ENCODE data around the gene TTC7B.

Gene TTC7B

DNA sequence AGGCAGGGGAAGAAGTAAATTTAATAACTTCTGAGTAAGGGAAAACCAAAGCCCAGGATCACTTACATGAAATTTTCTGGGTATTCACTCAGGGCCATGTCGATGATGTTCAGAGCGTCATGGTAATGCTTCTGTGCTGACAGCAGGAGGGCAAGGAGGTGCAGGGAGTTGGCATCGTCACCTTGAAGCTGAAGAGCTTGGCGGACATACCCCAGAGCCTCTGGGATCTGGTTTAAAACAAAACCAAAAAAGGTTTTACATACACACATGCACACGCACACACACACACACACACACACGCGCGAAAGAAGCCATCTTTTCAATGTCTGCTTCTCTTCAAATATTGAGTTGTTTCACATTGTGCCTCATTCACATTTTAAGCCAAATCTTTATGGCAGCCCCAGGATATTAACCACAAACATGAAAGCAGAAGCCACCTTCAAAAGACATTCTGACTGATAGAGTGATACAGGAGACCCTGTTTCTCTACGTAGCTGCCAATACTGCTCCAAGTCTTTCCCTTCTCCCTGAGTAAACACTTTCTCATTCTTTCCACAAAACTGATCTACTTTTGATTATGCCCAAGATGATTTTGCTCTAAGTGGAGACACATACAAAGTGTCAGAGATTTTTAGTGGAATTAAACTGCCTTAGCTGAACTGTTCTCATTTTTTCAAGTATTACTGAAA is 172.1 kb downstream of the TTC7B start:
- DNase-seq (ENCODE audit: low spot score): no peak

DNA sequence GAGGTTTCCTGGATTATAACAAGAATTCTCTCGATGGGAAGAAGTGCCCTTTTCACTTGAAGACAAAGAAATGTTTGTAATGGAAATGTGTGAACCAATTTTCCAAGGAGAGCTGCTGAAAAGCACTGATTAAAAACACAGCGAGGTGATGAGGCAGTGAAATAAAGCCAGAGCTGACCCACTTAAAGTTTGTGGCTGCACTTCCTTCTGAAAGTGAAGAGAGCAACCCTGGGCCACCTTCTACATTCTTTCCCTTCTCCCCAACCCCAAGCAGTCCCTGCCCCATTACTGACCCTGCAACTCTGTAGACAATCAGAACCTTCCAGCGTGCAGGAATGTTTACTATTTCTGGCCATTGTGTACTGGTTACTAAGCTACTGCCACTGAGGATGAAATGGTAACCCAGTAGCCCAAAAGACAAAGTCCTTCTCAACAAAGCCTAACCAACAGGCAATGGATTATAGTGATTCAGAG is 173.9 kb downstream of the TTC7B start:
- no peak for DNase-seq (ENCODE audit: low spot score)

DNA sequence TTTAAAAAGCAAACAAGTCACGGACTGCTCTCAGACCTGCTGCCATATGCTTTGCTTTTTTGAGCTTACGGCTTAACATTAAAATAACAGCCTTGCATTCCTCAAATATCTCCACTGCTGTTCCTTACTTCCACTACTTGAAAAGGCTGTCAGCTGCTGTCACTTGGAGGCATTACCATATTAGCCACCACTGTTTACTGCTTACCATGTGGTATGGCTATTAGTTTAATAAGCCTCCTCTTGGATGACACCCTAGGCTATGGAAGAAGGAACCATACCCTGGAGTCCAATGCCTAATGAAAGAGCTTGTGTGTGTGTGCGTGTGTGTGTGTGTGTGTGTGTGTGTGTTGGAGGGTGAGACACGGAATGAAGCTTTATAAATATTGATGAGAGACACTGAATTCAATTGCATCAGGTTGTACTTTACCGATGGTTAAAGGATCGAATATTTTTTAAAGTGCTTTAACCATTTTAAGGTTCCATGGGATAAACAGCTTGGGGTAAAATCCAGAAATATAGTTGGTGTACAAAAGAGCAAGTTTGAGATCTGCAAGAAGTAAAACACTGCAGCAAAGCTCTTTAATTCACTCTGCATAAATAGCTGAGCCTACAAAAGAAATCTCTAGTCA is 174.5 kb downstream of the TTC7B start:
- DNase-seq (ENCODE audit: low spot score): no peak

DNA sequence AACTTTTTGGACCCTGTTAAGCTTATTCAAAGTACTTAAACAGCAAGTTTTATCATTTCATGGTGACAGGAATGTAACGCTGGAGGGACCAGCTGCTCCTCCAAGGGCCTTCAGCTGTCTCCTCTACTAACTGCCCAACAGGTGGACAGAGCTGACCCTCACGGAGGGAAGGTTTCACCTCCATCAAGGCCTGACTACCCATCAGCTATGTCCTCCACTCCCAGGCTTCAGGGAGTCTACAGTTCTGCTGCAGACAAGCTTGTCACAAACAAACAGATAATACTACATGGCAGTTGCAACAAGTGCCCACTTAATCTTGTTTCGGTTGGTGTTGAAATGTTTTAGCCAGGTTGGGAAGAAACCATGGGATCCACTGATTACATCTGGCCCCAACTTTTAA is 175.1 kb downstream of the TTC7B start:
- no peak for DNase-seq (ENCODE audit: low spot score)

DNA sequence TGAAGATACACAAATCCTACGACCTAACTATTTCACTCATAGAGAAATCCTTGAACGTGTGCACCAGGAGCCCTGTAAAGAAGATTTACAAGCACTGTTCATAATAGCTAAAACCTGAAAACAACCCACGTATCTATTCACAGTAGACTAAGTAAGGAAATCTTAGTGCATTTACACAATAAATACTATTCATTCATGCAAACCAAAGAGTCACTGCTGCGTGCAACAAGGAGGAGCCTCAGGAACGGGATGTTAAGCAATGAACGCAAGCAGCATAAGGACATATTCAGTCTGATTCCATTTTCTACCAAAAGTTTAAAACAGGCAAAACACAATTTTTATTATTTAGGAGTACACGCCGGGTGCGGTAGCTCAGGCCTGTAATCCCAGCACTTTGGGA is 176.6 kb downstream of the TTC7B start:
- DNase-seq (ENCODE audit: low spot score): no peak

DNA sequence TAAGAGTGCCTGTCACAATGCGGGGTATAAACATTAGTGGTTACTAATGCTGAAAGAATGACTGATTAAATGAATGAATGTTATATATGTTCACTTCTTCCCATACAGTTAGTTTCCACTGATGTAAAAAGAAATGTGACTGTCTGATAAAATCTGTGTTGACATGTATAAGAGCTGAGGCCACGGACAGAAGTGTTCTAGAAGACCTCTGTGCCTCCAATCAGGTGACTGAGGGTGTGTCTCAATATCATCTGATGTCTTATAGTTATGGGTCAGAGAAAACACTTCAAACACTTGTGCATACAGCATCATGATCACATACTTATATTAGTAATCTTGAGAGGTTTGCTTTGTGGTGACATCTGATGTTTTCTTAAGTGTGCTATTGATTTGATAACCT is 183.4 kb downstream of the TTC7B start:
- DNase-seq (ENCODE audit: low spot score): no peak

DNA sequence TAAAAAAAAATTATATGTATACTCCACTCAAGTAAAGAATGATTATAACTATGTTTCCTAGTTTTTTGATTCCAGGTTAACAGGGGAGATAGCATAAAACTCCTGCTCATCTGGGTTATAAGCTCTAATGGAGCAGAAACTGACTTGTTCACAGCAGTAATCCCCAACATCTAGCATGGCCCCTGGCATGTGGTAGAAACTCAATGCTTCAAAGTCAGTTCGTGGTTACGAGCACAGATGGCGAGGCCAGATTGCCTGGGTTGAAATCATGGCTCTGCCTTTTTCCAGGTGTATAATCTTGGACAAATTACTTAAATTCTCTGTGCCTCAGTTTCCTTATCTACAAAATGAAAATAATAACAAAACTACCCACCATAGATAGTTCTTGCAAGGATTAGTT is 183.8 kb downstream of the TTC7B start:
- DNase-seq (ENCODE audit: low spot score): no peak

DNA sequence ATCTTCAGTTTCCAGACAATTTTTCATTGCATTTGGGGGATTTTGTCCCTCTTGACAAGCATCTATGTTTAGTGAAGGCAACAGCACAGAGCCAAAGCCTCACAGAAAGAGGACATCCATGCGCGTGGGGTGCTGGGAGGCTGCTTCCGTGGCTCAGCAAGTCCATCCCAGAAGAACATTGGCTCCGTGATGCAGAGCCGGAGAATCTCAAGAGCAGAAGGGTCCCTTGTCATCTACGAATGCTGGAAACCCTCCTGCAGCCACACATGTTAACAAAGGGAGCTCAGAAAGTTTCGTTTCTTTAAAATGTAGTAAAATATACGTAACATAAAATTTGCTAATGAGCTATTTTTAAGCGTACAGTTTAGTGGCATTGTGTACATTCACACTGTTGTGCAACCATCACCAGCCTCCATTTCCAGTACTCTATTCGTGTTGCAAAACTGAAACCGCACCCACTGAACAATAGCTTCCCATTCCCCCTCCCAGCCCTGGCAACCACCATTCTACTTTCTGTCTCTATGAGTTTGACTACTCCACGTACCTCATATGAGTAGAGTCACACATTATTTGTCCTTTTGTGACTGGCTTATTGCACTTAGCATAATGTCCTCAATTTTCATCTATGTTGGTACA is 185.9 kb downstream of the TTC7B start:
- no peak for DNase-seq (ENCODE audit: low spot score)

DNA sequence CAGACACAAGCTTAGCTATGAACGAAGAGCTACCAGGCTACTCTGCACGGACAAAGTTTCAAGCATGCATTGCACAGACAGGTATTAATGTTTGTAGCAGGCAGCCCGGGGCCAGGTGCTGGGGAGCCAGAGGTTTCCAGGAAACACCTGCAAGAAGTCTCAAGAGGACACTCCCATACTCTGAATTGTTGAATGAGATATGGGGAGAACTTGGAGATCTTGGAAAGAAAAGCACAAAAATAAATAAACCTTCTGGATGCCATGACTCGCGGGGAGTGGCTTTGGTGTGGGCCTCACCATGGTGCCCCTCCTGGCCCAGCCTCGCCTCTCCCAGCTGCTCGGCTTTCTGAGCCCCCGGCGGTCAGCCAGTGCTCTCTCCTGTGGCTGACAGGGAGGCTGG is 186.8 kb downstream of the TTC7B start:
- DNase-seq (ENCODE audit: low spot score): no peak

DNA sequence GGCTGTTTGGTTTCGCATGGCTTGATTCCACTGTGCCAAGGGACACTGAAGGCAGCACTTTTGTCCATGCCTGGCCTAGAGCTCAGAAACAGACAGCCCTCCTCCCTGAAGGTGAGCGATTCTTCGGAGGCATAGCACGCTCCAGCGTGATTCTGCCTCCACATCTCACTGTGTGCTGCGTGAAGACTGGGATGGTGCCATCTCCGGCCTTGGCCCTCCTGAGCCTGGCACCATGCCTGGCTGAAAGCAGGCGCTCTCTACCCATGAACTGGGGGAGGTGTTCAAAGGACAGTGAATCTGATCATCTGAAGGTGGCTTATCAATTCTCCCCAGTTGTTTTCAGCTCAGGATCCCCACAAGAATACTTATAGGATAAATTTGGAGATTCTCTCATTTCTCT is 187.4 kb downstream of the TTC7B start:
- no peak for DNase-seq (ENCODE audit: low spot score)

DNA sequence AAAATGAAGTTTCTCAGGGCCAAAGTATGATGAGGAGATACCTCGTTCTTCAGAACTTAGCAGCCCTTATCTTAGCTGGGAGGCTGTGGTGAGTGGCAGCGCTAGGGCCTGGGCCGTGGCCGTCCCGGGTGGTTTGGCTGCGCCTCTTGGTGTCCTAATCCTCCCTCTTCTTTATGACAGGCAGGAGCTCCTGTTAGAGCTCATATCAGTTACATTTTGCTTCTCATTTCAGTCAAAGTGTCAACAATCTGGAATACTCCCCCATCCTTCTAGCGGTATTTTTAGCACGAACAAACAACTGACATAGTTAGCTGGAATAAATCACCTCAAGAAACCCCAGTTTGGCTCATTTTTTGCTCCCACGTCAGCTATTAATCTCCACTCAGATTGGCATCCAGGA is 188.8 kb downstream of the TTC7B start:
- DNase-seq (ENCODE audit: low spot score): no peak

DNA sequence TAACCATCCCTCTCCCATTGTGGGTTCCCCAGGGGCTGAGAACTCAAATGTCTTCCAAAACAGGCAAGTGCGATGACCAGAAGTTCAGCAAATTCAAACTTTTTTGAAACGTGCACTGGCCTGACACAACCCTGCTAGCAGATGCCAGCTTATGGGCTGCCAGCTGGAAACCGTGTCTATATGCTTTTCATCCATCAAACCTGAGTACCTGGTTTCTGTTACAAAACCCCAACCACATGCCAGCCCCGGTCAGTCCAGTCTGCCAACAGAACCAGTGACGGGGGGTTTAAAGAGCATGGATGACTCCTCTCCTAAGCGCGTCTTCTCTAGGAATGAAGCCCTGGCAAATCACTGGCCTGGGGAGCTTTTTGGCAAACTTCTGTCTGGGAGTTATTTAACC is 189.7 kb downstream of the TTC7B start:
- DNase-seq (ENCODE audit: low spot score): no peak

DNA sequence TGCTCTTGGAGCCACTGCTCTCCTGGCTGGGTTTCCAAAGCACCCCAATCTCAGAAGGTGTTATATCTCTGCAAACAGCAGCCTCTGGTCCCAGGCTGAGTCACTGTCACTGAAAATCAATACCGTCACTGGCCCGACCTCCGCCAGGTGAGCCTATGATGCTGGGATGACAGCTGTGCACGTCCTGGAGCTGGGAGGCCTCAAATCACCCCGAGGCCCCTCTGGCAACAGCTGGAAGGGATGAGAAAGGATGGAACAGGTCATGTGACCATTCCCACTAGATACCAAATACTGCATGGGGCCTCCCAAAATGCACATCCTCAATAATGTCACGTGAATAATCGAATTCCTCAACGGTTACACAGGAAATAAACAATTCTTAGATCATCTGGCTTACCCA is 190.8 kb downstream of the TTC7B start:
- DNase-seq (ENCODE audit: low spot score): no peak

DNA sequence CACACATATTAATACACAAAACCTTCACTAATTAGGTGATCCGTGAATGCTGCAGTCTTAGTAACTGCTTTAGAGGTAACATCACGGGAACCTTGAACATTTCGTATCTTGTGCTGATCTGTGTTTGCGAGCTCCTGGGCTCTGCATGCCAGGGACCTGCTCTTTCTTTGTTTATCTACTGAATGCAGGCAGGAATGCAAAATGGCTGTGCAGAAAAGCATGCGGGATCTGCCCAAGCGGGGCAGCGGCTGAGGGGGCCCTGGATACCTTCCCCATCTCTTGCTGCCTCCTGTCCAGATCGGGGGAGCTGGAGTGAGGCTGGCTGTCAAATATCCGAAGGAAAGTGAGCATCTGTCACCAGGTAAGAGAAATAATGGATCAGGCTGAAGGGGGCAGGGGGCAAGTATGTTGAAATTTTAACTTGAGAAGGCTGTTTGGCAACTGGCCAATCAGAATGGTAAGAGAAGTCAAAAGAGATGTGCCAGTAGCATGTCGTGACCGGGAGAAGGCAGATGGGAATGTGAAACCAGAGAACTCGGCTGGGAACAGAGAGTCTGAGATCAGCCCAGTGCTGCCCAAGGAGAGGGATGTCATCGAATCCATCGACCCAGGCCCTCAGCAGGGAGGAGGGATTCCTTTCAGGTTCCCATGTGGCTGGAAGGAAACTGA is 191.4 kb downstream of the TTC7B start:
- no peak for DNase-seq (ENCODE audit: low spot score)

DNA sequence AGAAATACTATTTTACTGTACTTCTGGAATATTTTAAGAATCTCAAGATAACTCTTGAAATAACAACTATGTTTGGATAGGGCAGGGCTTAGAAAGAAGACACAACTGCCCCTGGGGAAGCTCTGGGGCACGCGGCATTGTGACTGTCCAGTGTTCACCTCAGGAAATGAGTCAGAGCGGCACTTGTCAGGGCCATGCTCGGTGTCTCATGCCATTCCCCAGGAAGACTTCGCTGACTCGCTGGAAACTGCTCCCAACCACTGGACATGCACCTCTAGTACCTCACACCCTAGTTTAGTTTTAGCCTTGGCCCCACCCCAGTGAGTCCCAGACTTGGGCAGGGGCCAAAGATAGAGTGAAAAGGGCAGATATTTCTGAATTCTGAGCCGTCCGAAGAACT is 192.0 kb downstream of the TTC7B start:
- no peak for DNase-seq (ENCODE audit: low spot score)

DNA sequence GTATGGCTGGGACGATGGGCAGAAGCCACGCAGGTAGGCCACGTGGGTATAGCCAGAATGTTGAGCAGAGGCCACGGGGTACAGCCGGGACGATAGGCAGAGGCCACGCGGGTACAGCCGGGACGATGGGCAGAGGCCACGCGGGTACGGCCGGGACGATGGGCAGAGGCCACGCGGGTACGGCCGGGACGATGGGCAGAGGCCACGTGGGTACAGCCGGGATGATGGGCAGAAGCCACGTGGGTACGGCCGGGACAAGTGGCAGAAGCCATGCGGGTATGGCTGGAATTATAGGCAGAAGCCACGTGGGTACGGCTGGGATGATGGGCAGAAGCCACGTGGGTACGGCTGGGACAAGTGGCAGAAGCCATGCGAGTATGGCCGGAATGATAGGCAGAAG is 195.0 kb downstream of the TTC7B start:
- DNase-seq (ENCODE audit: low spot score): no peak

DNA sequence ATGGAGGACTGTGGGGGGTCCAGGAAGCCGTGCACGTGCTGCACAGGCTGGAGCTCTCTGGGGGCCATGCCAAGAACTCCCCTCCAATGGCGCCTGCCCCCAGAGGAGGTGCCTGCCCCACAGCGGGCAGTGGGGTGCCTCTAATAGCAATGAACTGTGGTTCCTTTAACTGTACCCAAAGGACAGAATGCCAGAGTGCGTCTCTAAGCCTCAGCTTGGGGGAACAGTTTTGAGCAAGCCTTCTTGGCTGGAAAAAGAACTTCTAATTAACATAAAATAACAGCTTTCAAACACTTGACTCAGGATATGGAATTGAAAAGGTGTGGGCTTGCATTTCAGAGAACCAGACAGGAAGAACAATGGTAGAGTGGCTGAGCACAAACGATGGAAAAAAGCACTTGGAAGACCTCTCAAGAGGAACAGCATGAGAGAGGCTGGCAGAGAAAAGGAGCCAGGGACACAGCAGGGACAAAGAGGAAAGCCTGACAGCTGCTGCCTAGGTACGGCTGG is 195.6 kb downstream of the TTC7B start:
- no peak for DNase-seq (ENCODE audit: low spot score)

DNA sequence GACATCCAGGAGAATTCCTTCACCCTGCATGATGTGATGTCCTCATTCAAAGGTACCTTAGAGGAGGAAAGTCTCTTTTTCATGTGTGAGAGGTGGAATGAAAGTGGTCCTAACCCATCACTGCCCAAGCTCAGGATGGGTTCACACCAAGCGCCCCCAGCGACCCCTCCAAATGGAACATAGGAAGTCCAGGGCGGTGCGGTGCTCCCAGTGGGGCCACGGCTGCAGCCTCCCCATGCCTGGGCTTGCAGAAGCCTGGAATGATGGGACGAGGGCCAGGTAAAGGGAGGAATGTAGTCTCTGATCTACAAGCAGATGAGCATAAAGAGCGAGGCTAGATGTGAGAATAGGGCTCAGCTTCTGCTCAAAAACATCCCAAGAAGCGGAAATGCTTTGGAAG is 196.3 kb downstream of the TTC7B start:
- DNase-seq (ENCODE audit: low spot score): no peak

DNA sequence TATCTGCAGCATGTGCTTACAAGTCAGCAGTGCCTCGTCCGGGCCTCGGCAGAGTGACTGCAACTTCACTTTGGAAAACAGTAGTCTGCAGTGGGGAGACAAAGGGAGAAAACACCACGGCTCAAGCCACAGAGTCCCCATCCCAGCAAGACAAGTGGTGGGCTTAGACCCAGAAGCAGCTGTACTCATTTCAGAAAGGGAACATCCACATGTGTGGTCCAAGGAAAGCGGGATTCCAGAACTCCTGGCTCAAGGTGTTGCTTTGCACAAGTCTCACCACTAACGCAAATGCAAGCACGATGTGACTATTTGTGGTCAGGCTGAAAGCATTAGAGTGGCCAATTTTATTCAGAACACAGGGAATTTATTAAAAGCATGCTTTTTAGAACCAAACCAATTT is 198.3 kb downstream of the TTC7B start:
- no peak for DNase-seq (ENCODE audit: low spot score)

DNA sequence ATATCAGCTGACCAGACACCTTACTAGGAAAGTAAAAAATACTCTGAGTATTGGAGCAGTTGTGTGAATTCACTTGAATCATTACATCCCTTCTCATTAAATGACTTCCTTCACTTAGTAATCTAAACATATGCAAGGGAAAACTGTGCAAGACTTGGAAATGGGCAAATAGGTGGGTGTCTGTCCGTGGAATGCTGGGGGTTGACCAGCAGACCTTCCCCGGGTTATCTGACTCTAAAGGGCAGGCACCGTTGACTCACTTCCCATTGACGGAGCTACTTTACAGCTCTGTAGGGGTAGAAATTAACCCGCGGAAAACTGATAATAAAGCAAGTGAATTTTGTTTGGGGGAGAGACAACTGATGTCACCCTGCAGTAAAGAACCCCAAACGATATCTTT is 199.3 kb downstream of the TTC7B start:
- DNase-seq (ENCODE audit: low spot score): no peak

DNA sequence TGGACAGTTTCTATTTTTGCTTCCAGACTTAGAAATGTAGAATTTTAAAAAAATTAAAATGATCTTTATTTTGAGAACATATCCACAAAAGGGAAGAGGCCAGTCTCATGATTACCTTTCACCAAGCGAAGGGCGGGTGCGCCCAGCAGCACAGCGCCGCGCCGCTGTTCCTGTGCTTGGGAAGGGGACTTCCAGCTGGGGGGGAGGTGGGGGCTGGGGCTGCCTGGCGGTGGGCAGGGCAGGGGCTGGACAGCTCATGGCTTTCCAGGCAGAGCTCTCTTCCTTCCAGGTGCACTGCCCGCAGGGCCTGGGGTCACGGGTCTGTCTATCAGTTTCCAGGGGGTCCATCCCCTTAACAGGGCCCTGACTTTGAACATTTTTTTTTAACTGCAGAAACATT is 199.9 kb downstream of the TTC7B start:
- no peak for DNase-seq (ENCODE audit: low spot score)

DNA sequence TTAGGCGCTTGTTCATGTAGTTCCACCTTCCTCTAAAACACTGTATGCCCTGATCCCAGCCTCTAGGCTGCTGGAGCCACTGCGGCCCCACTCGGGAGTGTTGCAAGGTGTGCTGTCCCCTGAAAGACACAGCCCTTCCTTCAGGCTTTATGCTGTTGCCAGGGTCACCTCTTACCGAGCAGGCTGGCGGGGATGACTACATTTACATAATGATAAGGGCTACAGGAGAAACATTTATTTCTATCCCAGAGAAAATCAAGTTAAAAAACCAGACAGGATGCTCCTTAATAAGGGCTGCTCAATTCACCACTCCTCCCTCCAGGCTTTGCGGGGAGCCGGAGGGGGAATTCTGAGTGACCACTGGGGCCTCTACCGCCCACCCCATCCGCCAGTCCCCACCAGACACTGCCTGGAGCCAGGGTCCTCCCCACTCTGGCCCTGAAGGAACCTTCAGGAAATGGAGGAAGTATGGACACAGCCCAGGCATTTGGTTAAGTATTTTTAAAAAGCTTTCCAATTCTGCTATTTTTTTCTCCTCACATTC is 200.6 kb downstream of the TTC7B start:
- DNase-seq (ENCODE audit: low spot score): no peak
